Neural cell (in vitro differentiated cells): Measurements from ENCODE around the gene KLHL11. TPM values are rescaled to one million over a fixed set of nuclear protein-coding genes. Genes with fewer than 3 reads are reported as not detected.

Source experiments
- H2AFZ ChIP-seq: fragments of 200-600, 300-800 bp; sonication (generic), shearing (Covaris generic); 2 replicates; pipeline ENCODE4 v1.6.0; 2014; ENCODE audit warnings: low read depth, mild to moderate bottlenecking, antibody characterized with exemption, low read length, moderate library complexity
- H3F3A ChIP-seq: fragments of 200-600 bp; shearing (Covaris generic); 2 replicates; pipeline ENCODE4 v1.6.1; 2016; ENCODE audit warnings: mild to moderate bottlenecking, moderate library complexity, mixed read lengths, antibody characterized with exemption, low read length; ENCODE audit not compliant: insufficient read depth, poor library complexity, severe bottlenecking
- H3K27ac ChIP-seq: fragments of 200-600, 300-800 bp; sonication (generic), shearing (Covaris generic); 2 replicates; pipeline ENCODE4 v1.5.1; 2014; ENCODE audit warnings: mild to moderate bottlenecking, low read length, moderate library complexity
- H3K27me3 ChIP-seq: fragments of 300-800, 200-600 bp; sonication (generic), shearing (Covaris generic); 2 replicates; pipeline ENCODE4 v1.6.0; 2014; ENCODE audit warnings: mild to moderate bottlenecking, low read depth, low read length, moderate library complexity; ENCODE audit not compliant: insufficient read depth
- H3K36me3 ChIP-seq: fragments of 300-800, 200-600 bp; sonication (generic), shearing (Covaris generic); 2 replicates; pipeline ENCODE4 v1.5.1; 2014; ENCODE audit warnings: mild to moderate bottlenecking, antibody characterized with exemption, low read length, moderate library complexity; ENCODE audit not compliant: insufficient read depth
- H3K4me2 ChIP-seq: fragments of 300-800, 200-600 bp; sonication (generic), shearing (Covaris generic); 2 replicates; pipeline ENCODE4 v1.6.0; 2014; ENCODE audit warnings: mild to moderate bottlenecking, low read length
- H3K4me3 ChIP-seq: fragments of 300-800, 200-600 bp; sonication (generic), shearing (Covaris generic); 2 replicates; pipeline ENCODE4 v1.5.1; 2014; ENCODE audit warnings: mild to moderate bottlenecking, low read length, moderate library complexity
- H3K79me2 ChIP-seq: fragments of 200-600 bp; shearing (Covaris generic); replicated peaks from 2 replicates; pipeline ENCODE4 v1.6.0; 2014; ENCODE audit warnings: mild to moderate bottlenecking, low read length, moderate library complexity; ENCODE audit not compliant: insufficient read depth
- H3K9ac ChIP-seq: fragments of 300-800, 200-600 bp; sonication (generic), shearing (Covaris generic); 2 replicates; pipeline ENCODE4 v1.6.1; 2016; ENCODE audit warnings: mild to moderate bottlenecking, low read length, mixed read lengths
- H3K9me2 ChIP-seq: fragments of 200-600 bp; shearing (Covaris generic); 2 replicates; pipeline ENCODE4 v1.6.1; 2016; ENCODE audit warnings: mild to moderate bottlenecking, low read length, mixed read lengths; ENCODE audit not compliant: insufficient read depth
- H3K9me3 ChIP-seq: fragments of 200-600, 300-800 bp; sonication (generic), shearing (Covaris generic); 2 replicates; pipeline ENCODE4 v1.6.1; 2016; ENCODE audit warnings: mild to moderate bottlenecking, mixed run types, low read length, moderate library complexity, mixed read lengths
- H4K20me1 ChIP-seq: fragments of 200-600 bp; shearing (Covaris generic); 2 replicates; pipeline ENCODE4 v1.6.1; 2016; ENCODE audit warnings: mild to moderate bottlenecking, mixed run types; ENCODE audit not compliant: insufficient read depth
- CTCF ChIP-seq: fragments of 450-650 bp; IDR thresholded peaks from 2 replicates; pipeline ENCODE4 v1.5.1; 2014; ENCODE audit warnings: antibody characterized with exemption, mild to moderate bottlenecking, moderate library complexity; ENCODE audit not compliant: poor library complexity, severe bottlenecking
- EP300 ChIP-seq: fragments of 450-650 bp; conservative IDR thresholded peaks from 2 replicates; pipeline ENCODE4 v1.6.1; 2014; ENCODE audit warnings: antibody characterized with exemption, mild to moderate bottlenecking, moderate library complexity; ENCODE audit not compliant: poor library complexity, severe bottlenecking
- EZH2 ChIP-seq: fragments of 200-600, 300-800 bp; shearing (Covaris generic), sonication (generic); IDR thresholded peaks from 2 replicates; pipeline ENCODE4 v1.6.1; 2014; ENCODE audit warnings: antibody characterized with exemption, low read length, borderline replicate concordance, mild to moderate bottlenecking; ENCODE audit not compliant: insufficient read depth, poor library complexity, severe bottlenecking
- MXI1 ChIP-seq: fragments of 450-650 bp; conservative IDR thresholded peaks from 2 replicates; pipeline ENCODE4 v1.6.1; 2014; ENCODE audit warnings: antibody characterized with exemption, mild to moderate bottlenecking; ENCODE audit not compliant: poor library complexity, severe bottlenecking
- POLR2AphosphoS5 ChIP-seq: IDR thresholded peaks from 2 replicates; pipeline ENCODE4 v1.6.1; 2012
- RAD21 ChIP-seq: fragments of 450-650 bp; conservative IDR thresholded peaks from 2 replicates; pipeline ENCODE4 v1.6.1; 2014; ENCODE audit warnings: antibody characterized with exemption, mild to moderate bottlenecking, moderate library complexity
- REST ChIP-seq: IDR thresholded peaks from 2 replicates; pipeline ENCODE4 v1.6.1; 2012; ENCODE audit warnings: borderline replicate concordance
- SMC3 ChIP-seq: fragments of 450-650 bp; conservative IDR thresholded peaks from 2 replicates; pipeline ENCODE4 v1.6.1; 2014; ENCODE audit warnings: antibody characterized with exemption, mild to moderate bottlenecking, moderate library complexity; ENCODE audit not compliant: poor library complexity
- TAF1 ChIP-seq: IDR thresholded peaks from 2 replicates; pipeline ENCODE4 v1.6.1; 2012; ENCODE audit warnings: low read depth
- polyA plus RNA-seq: library from polyadenylated mRNA; depleted of rRNA; stranded (reverse); fragments of >200 nt; gene quantifications from 2 replicates; pipeline ENCODE4 v1.2.3, GENCODE V29; 2014

Gene KLHL11
- polyA plus RNA-seq, 1 donor from 2014 or later = 30.3 TPM

- Histone ChIP-seq H3K9me3 (no peaks in the 10 kb centered on the region), H3K4me2 (no peak overlapping the region), H3K27ac (no peak overlapping the region), H2AFZ (no peak overlapping the region), H3K9ac (no peak overlapping the region), H3K79me2 (no peaks in the 10 kb centered on the region), H3K9me2 (no peaks in the 10 kb centered on the region), H3K4me3 (no peak overlapping the region), H3F3A (no peaks in the 10 kb centered on the region), H3K36me3 (no peaks in the 10 kb centered on the region), H3K27me3 (no peaks in the 10 kb centered on the region), H4K20me1 (no peaks in the 10 kb centered on the region)
- no peak for TF ChIP-seq SMC3
- TF ChIP-seq TAF1 = no peak
- no peak for TF ChIP-seq EP300
- no peak for TF ChIP-seq REST
- no peak for TF ChIP-seq EZH2
- no peak for TF ChIP-seq POLR2AphosphoS5
- no peak for TF ChIP-seq MXI1
- TF ChIP-seq RAD21 = no peak
- TF ChIP-seq CTCF = no peak
Measured at GRCh38 chr17:41907185-41907556, 41.9 kb upstream of the KLHL11 start.

- H3K27ac ChIP-seq = no peak overlapping the region
- H4K20me1 ChIP-seq = no peaks in the 10 kb centered on the region
- H3K9me2 ChIP-seq = no peaks in the 10 kb centered on the region
Measured at GRCh38 chr17:41906465-41907184, 41.4 kb upstream of the KLHL11 start.

More at GRCh38 chr17:41906465-41907184, 41.4 kb upstream of the KLHL11 start:
- Histone ChIP-seq H3K36me3 (no peaks in the 10 kb centered on the region), H3K9me3 (no peaks in the 10 kb centered on the region), H3K9ac (no peak overlapping the region), H3K79me2 (no peaks in the 10 kb centered on the region), H3K4me2 (no peak overlapping the region), H2AFZ (no peak overlapping the region), H3K27me3 (no peaks in the 10 kb centered on the region), H3K4me3 (no peak overlapping the region), H3F3A (no peaks in the 10 kb centered on the region)
- TF ChIP-seq CTCF (no peak), POLR2AphosphoS5 (no peak), RAD21 (no peak)
